GM21390 (cell line): Measurements from ENCODE around the gene NISCH.

Experiments used
- ATAC-seq: cut with Tn5 transposase; IDR thresholded peaks from one replicate; pipeline ENCODE4 v1.9.1; 2021; ENCODE audit not compliant: unreplicated experiment

NISCH gene

GRCh38 chr3:52435246-52436101, 19.9 kb upstream of the NISCH start:
- ATAC-seq, result no peak

GRCh38 chr3:52436500-52437149, 18.8 kb upstream of the NISCH start:
- ATAC-seq, result no peak

- no peak for ATAC-seq
Observed at GRCh38 chr3:52437326-52438103, 17.9 kb upstream of the NISCH start.

- no peak for ATAC-seq
Observed at GRCh38 chr3:52438104-52438376, 17.4 kb upstream of the NISCH start.

GRCh38 chr3:52438579-52439425, 16.6 kb upstream of the NISCH start:
- ATAC-seq, result no peak

- ATAC-seq, result no peak
Observed at GRCh38 chr3:52439426-52440248, 15.8 kb upstream of the NISCH start.

- ATAC-seq, result no peak
Observed at GRCh38 chr3:52440249-52440551, 15.2 kb upstream of the NISCH start.

- ATAC-seq, result no peak
Observed at GRCh38 chr3:52440671-52441070, 14.7 kb upstream of the NISCH start.

GRCh38 chr3:52441091-52441771, 14.2 kb upstream of the NISCH start:
- no peak for ATAC-seq

- ATAC-seq, result no peak
Observed at GRCh38 chr3:52441772-52442332, 13.6 kb upstream of the NISCH start.

GRCh38 chr3:52442409-52443267, 12.8 kb upstream of the NISCH start:
- ATAC-seq, result no peak

GRCh38 chr3:52443268-52443610, 12.2 kb upstream of the NISCH start:
- ATAC-seq, result no peak

GRCh38 chr3:52443791-52444687, 11.4 kb upstream of the NISCH start:
- no peak for ATAC-seq

GRCh38 chr3:52444860-52445793, 10.3 kb upstream of the NISCH start, which contains the start of gene SEMA3G:
Gene SEMA3G, minus strand, starts transcription at chr3:52445103. Its CDS starts 76 bp downstream, at chr3:52445027.
- ATAC-seq, result peak; percentile 85

GRCh38 chr3:52446042-52446441, 9.4 kb upstream of the NISCH start:
- no peak for ATAC-seq
